HepG2 (cell line): ENCODE measurements around the gene CEP89. TPM values are rescaled to one million over a fixed set of nuclear protein-coding genes. Genes with fewer than 3 reads are reported as not detected.
A peak's percentile ranks its signal among the peaks of the same experiment; 100 is the strongest.

Experiments
- AGO2 ChIP-seq: fragments of 200-400 bp; formaldehyde crosslinking; optimal IDR thresholded peaks from 2 replicates; pipeline ENCODE3; 2017; ENCODE audit warnings: mild to moderate bottlenecking, low read depth, low read length, moderate library complexity
- ATF1 ChIP-seq: IDR thresholded peaks from 2 replicates; pipeline ENCODE4 v1.6.1; 2016; ENCODE audit warnings: mild to moderate bottlenecking, control low read depth
- BORCS8-MEF2B ChIP-seq: sonication (generic); formaldehyde crosslinking; IDR thresholded peaks from 2 replicates; pipeline ENCODE4 v1.8.0; 2022; ENCODE audit warnings: mild to moderate bottlenecking, missing genetic modification reagents
- FOSL1 ChIP-seq: sonication (generic); formaldehyde crosslinking; IDR thresholded peaks from 2 replicates; pipeline ENCODE4 v1.9.0; 2021; ENCODE audit warnings: missing genetic modification reagents, borderline replicate concordance
- FOXC1 ChIP-seq: sonication (generic); formaldehyde crosslinking; IDR thresholded peaks from 2 replicates; pipeline ENCODE4 v1.8.0; 2022; ENCODE audit warnings: mild to moderate bottlenecking, missing genetic modification reagents, borderline replicate concordance
- HNF4A ChIP-seq: sonication (generic); formaldehyde crosslinking; IDR thresholded peaks from 2 replicates; pipeline ENCODE4 v1.4.0; 2020; ENCODE audit warnings: missing genetic modification reagents
- NFE2L2 ChIP-seq: fragments of 150-350 bp; IDR thresholded peaks from 2 replicates; pipeline ENCODE4 v1.6.1; 2014; ENCODE audit warnings: low read length
- NFYC ChIP-seq: IDR thresholded peaks from 2 replicates; pipeline ENCODE4 v1.6.1; 2016; ENCODE audit warnings: missing genetic modification reagents, missing compliant biosample characterization
- PHF21A ChIP-seq: sonication (generic); formaldehyde crosslinking; IDR thresholded peaks from 2 replicates; pipeline ENCODE4 v1.5.0; 2020; ENCODE audit warnings: mild to moderate bottlenecking, missing genetic modification reagents
- PLRG1 ChIP-seq: fragments of 450-650 bp; conservative IDR thresholded peaks from 2 replicates; pipeline ENCODE4 v1.6.1; 2016
- RFXAP ChIP-seq: sonication (generic); formaldehyde crosslinking; IDR thresholded peaks from 2 replicates; pipeline ENCODE4 v1.4.0; 2020; ENCODE audit warnings: missing genetic modification reagents, borderline replicate concordance
- SATB2 ChIP-seq: sonication (generic); formaldehyde crosslinking; IDR thresholded peaks from 2 replicates; pipeline ENCODE4 v1.5.0; 2020; ENCODE audit warnings: missing genetic modification reagents
- SMAD3 ChIP-seq: sonication (generic); formaldehyde crosslinking; IDR thresholded peaks from 2 replicates; pipeline ENCODE4 v1.4.0; 2020; ENCODE audit warnings: missing genetic modification reagents
- TOE1 ChIP-seq: sonication (generic); formaldehyde crosslinking; IDR thresholded peaks from 2 replicates; pipeline ENCODE4 v1.4.0; 2020; ENCODE audit warnings: mild to moderate bottlenecking, missing genetic modification reagents
- YEATS4 ChIP-seq: sonication (generic); formaldehyde crosslinking; IDR thresholded peaks from 2 replicates; pipeline ENCODE4 v1.4.0; 2020; ENCODE audit warnings: missing genetic modification reagents, borderline replicate concordance
- ZBTB1 ChIP-seq: sonication (generic); formaldehyde crosslinking; IDR thresholded peaks from 2 replicates; pipeline ENCODE4 v1.4.0; 2020; ENCODE audit warnings: missing genetic modification reagents, borderline replicate concordance
- ZNF138 ChIP-seq: sonication (generic); formaldehyde crosslinking; IDR thresholded peaks from 2 replicates; pipeline ENCODE4 v1.5.0; 2020; ENCODE audit warnings: mild to moderate bottlenecking, low read depth, missing genetic modification reagents
- ZNF354B ChIP-seq: sonication (generic); formaldehyde crosslinking; IDR thresholded peaks from 2 replicates; pipeline ENCODE4 v1.8.0; 2022; ENCODE audit warnings: mild to moderate bottlenecking, missing genetic modification reagents
- ZNF678 ChIP-seq: sonication (generic); formaldehyde crosslinking; IDR thresholded peaks from 2 replicates; pipeline ENCODE4 v1.4.0; 2020; ENCODE audit warnings: mild to moderate bottlenecking, missing genetic modification reagents
- ZNF768 ChIP-seq: sonication (generic); formaldehyde crosslinking; IDR thresholded peaks from 2 replicates; pipeline ENCODE4 v1.4.0; 2020; ENCODE audit warnings: missing genetic modification reagents
- ZSCAN9 ChIP-seq: IDR thresholded peaks from 2 replicates; pipeline ENCODE4 v1.6.1; 2016; ENCODE audit warnings: borderline replicate concordance
- polyA plus RNA-seq, 8 experiments: library from polyadenylated mRNA; depleted of rRNA in 3 of 8; stranded (reverse) in 7 of 8; unstranded in 1 of 8; fragments of >200 nt; fragmentation: Illumina TruSeq in 4 of 8; extraction: Trizol in 4 of 8; gene quantifications; 2 replicates each; pipeline versions ENCODE4 v1.2.1 to v1.2.3, GENCODE V29; 2011 to 2016; ENCODE audit warnings: low read depth in 4 of 8, missing spikeins in 1 of 8, mixed read lengths in 1 of 8; ENCODE audit not compliant: insufficient read depth in 1 of 8
- total RNA-seq, 5 experiments: library from RNA; depleted of rRNA; stranded (reverse); fragments of >200 nt; fragmentation: Illumina TruSeq; extraction: Trizol; gene quantifications; 2 replicates each; pipeline ENCODE4 v1.2.3, GENCODE V29; 2016; ENCODE audit warnings: low read depth in 1 of 5
- TF ChIP-seq, protein P1 (sequence below): sonication (generic); formaldehyde crosslinking; IDR thresholded peaks from 2 replicates; pipeline ENCODE4 v1.9.0; 2021; ENCODE audit warnings: mild to moderate bottlenecking, missing genetic modification reagents
- TF ChIP-seq, protein P2 (sequence below): sonication (generic); formaldehyde crosslinking; IDR thresholded peaks from 2 replicates; pipeline ENCODE4 v1.5.0; 2020; ENCODE audit warnings: mild to moderate bottlenecking, missing genetic modification reagents, moderate library complexity
- TF ChIP-seq, protein P3 (sequence below): sonication (generic); formaldehyde crosslinking; IDR thresholded peaks from 2 replicates; pipeline ENCODE4 v1.4.0; 2020; ENCODE audit warnings: missing genetic modification reagents, low read depth, mild to moderate bottlenecking, borderline replicate concordance

CEP89 gene
- total and polyA plus RNA-seq, 2 of the 13 experiments (the other 11 are each of a cell fraction or from before 2014, with no cell fraction given) = 7.2 to 10.9 TPM

DNA sequence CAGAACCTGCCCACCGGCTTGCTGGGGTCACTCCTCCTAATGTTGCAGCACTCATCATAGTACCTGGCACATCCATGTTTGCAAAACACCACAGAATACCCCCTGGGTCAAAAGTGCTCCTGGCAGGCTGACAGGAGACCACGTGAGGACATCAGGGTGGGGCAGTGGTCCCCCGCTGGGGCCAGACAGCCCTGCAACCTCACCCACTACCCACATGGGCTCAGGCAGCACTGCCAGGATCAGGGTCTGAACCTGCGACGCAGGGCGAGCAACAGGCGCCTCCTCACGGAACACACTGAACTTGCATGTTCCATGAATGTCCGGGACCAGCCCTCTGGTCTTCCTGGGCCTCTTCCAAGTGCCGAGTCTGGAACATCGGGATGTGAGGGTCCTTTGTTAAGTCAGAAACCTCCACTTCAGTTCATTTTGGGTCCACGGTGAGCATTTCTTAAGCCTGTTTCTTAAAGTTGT lies 100.7 kb downstream of the CEP89 start (continued):
- TF ChIP-seq, protein P1, sequence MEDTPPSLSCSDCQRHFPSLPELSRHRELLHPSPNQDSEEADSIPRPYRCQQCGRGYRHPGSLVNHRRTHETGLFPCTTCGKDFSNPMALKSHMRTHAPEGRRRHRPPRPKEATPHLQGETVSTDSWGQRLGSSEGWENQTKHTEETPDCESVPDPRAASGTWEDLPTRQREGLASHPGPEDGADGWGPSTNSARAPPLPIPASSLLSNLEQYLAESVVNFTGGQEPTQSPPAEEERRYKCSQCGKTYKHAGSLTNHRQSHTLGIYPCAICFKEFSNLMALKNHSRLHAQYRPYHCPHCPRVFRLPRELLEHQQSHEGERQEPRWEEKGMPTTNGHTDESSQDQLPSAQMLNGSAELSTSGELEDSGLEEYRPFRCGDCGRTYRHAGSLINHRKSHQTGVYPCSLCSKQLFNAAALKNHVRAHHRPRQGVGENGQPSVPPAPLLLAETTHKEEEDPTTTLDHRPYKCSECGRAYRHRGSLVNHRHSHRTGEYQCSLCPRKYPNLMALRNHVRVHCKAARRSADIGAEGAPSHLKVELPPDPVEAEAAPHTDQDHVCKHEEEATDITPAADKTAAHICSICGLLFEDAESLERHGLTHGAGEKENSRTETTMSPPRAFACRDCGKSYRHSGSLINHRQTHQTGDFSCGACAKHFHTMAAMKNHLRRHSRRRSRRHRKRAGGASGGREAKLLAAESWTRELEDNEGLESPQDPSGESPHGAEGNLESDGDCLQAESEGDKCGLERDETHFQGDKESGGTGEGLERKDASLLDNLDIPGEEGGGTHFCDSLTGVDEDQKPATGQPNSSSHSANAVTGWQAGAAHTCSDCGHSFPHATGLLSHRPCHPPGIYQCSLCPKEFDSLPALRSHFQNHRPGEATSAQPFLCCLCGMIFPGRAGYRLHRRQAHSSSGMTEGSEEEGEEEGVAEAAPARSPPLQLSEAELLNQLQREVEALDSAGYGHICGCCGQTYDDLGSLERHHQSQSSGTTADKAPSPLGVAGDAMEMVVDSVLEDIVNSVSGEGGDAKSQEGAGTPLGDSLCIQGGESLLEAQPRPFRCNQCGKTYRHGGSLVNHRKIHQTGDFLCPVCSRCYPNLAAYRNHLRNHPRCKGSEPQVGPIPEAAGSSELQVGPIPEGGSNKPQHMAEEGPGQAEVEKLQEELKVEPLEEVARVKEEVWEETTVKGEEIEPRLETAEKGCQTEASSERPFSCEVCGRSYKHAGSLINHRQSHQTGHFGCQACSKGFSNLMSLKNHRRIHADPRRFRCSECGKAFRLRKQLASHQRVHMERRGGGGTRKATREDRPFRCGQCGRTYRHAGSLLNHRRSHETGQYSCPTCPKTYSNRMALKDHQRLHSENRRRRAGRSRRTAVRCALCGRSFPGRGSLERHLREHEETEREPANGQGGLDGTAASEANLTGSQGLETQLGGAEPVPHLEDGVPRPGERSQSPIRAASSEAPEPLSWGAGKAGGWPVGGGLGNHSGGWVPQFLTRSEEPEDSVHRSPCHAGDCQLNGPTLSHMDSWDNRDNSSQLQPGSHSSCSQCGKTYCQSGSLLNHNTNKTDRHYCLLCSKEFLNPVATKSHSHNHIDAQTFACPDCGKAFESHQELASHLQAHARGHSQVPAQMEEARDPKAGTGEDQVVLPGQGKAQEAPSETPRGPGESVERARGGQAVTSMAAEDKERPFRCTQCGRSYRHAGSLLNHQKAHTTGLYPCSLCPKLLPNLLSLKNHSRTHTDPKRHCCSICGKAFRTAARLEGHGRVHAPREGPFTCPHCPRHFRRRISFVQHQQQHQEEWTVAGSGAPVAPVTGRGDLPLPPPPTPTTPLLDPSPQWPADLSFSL (CRISPR knock-in tag) = no peak
- no peak for TF ChIP-seq ZBTB1
- peak; percentile 46; the same call in 1 of the 2 replicates for TF ChIP-seq ZNF768 (CRISPR knock-in tag)
- TF ChIP-seq ZNF354B (CRISPR knock-in tag) = no peak
- TF ChIP-seq FOXC1 (CRISPR knock-in tag) = peak; percentile 32; the same call in 1 of the 2 replicates
- 0 out of 2 replicates have a peak, but pooled peaks have one; percentile 27 for TF ChIP-seq HNF4A (CRISPR knock-in tag)
- TF ChIP-seq, protein P2, sequence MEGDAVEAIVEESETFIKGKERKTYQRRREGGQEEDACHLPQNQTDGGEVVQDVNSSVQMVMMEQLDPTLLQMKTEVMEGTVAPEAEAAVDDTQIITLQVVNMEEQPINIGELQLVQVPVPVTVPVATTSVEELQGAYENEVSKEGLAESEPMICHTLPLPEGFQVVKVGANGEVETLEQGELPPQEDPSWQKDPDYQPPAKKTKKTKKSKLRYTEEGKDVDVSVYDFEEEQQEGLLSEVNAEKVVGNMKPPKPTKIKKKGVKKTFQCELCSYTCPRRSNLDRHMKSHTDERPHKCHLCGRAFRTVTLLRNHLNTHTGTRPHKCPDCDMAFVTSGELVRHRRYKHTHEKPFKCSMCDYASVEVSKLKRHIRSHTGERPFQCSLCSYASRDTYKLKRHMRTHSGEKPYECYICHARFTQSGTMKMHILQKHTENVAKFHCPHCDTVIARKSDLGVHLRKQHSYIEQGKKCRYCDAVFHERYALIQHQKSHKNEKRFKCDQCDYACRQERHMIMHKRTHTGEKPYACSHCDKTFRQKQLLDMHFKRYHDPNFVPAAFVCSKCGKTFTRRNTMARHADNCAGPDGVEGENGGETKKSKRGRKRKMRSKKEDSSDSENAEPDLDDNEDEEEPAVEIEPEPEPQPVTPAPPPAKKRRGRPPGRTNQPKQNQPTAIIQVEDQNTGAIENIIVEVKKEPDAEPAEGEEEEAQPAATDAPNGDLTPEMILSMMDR (CRISPR knock-in tag) = peak; percentile 81
- TF ChIP-seq BORCS8-MEF2B = no peak
- no peak for TF ChIP-seq AGO2
- no peak for TF ChIP-seq SMAD3 (CRISPR knock-in tag)
- no peak for TF ChIP-seq FOSL1
- no peak for TF ChIP-seq PLRG1
- TF ChIP-seq, protein P3, sequence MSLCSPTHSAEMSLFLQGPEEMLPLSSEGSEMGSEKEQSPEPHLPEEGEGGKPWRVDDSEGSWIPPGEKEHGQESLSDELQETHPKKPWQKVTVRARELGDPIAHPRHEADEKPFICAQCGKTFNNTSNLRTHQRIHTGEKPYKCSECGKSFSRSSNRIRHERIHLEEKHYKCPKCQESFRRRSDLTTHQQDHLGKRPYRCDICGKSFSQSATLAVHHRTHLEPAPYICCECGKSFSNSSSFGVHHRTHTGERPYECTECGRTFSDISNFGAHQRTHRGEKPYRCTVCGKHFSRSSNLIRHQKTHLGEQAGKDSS = 0 out of 2 replicates have a peak, but pooled peaks have one; percentile 31
- no peak for TF ChIP-seq ATF1
- TF ChIP-seq NFE2L2 = no peak
- TF ChIP-seq ZSCAN9 (CRISPR knock-in tag) = no peak
- no peak for TF ChIP-seq NFYC (CRISPR knock-in tag)
- no peak for TF ChIP-seq SATB2 (CRISPR knock-in tag)
- TF ChIP-seq ZNF138 (CRISPR knock-in tag) = no peak
- TF ChIP-seq TOE1 (CRISPR knock-in tag) = no peak
- no peak for TF ChIP-seq PHF21A (CRISPR knock-in tag)
- TF ChIP-seq RFXAP = no peak
- no peak; the same call in 1 of the 2 replicates for TF ChIP-seq YEATS4
- 0 out of 2 replicates have a peak, but pooled peaks have one; percentile 35 for TF ChIP-seq ZNF678 (CRISPR knock-in tag)
- TF ChIP-seq, all 625 proteins: peak for 25
